Liver (tissue), 9 donors: Measurements from ENCODE around the gene DCLK2. TPM values are rescaled to one million over a fixed set of nuclear protein-coding genes. Genes with fewer than 3 reads are reported as not detected.
"Not testable (repeated sequence)": the region's sequence is repeated elsewhere in the genome, so short reads cannot be mapped to it uniquely, and the experiment has no call there.

Experiments used
- DNase-seq: peaks from one replicate; pipeline ENCODE4 v3.0.0-alpha.2; 2017; ENCODE audit warnings: low spot score
- H3K27ac ChIP-seq, 2 donors: one replicate each; pipeline ENCODE4 v1.7.0; 2013; ENCODE audit warnings: inconsistent platforms in 2 of 2, low read length in 2 of 2, control low read depth in 1 of 2, low read depth in 1 of 2, mild to moderate bottlenecking in 1 of 2
- H3K27me3 ChIP-seq, 4 donors: one replicate each; pipeline versions ENCODE4 v1.6.1 to v1.7.0; 2013; ENCODE audit warnings: low read length in 3 of 4, inconsistent platforms in 1 of 4, mild to moderate bottlenecking in 1 of 4, moderate library complexity in 1 of 4; ENCODE audit not compliant: control insufficient read depth in 4 of 4, insufficient read depth in 4 of 4
- H3K36me3 ChIP-seq, 4 donors: one replicate each; pipeline versions ENCODE4 v1.6.1 to v1.7.0; 2013; ENCODE audit warnings: low read length in 3 of 4, mild to moderate bottlenecking in 3 of 4, low read depth in 1 of 4, moderate library complexity in 1 of 4; ENCODE audit not compliant: control insufficient read depth in 4 of 4, insufficient read depth in 3 of 4
- H3K4me1 ChIP-seq, 4 donors: one replicate each; pipeline versions ENCODE4 v1.6.1 to v1.7.0; 2013; ENCODE audit warnings: low read length in 3 of 4, mild to moderate bottlenecking in 3 of 4, moderate library complexity in 1 of 4; ENCODE audit not compliant: control insufficient read depth in 4 of 4, insufficient read depth in 4 of 4
- H3K4me3 ChIP-seq, 3 donors: one replicate each; pipeline versions ENCODE4 v1.6.1 to v1.7.0; 2013; ENCODE audit warnings: low read length in 3 of 3, control low read depth in 1 of 3, low read depth in 1 of 3, mild to moderate bottlenecking in 1 of 3
- H3K9ac ChIP-seq, 2 donors: one replicate each; pipeline ENCODE4 v1.7.0; 2013; ENCODE audit warnings: low read length in 2 of 2, mild to moderate bottlenecking in 2 of 2, moderate library complexity in 2 of 2, control low read depth in 1 of 2, low read depth in 1 of 2
- H3K9me3 ChIP-seq, 4 donors: one replicate each; pipeline versions ENCODE4 v1.6.1 to v1.7.0; 2013; ENCODE audit warnings: low read length in 3 of 4; ENCODE audit not compliant: control insufficient read depth in 4 of 4
- EGR1 ChIP-seq, 2 donors: IDR thresholded peaks; 2 replicates each; pipeline ENCODE4 v1.6.1; 2016 to 2018; ENCODE audit warnings: antibody characterized with exemption in 2 of 2, low read depth in 2 of 2
- FOXA1 ChIP-seq: IDR thresholded peaks from 2 replicates; pipeline ENCODE4 v1.6.1; 2016; ENCODE audit warnings: antibody characterized with exemption
- FOXA2 ChIP-seq: IDR thresholded peaks from 2 replicates; pipeline ENCODE4 v1.6.1; 2016; ENCODE audit warnings: antibody characterized with exemption
- GABPA ChIP-seq, 2 donors: IDR thresholded peaks in 1 of 2; conservative IDR thresholded peaks in 1 of 2; 2 replicates each; pipeline ENCODE4 v1.6.1; 2016; ENCODE audit warnings: antibody characterized with exemption in 2 of 2, mild to moderate bottlenecking in 1 of 2, moderate library complexity in 1 of 2
- HNF4A ChIP-seq, 2 donors: conservative IDR thresholded peaks; 2 replicates each; pipeline ENCODE4 v1.6.1; 2016; ENCODE audit warnings: antibody characterized with exemption in 2 of 2, mild to moderate bottlenecking in 2 of 2
- HNF4G ChIP-seq: IDR thresholded peaks from 2 replicates; pipeline ENCODE4 v1.6.1; 2016; ENCODE audit warnings: antibody characterized with exemption
- JUND ChIP-seq, 2 donors: IDR thresholded peaks; 2 replicates each; pipeline ENCODE4 v1.6.1; 2016; ENCODE audit warnings: antibody characterized with exemption in 2 of 2
- NR2F2 ChIP-seq: IDR thresholded peaks from 2 replicates; pipeline ENCODE4 v1.6.1; 2016; ENCODE audit warnings: antibody characterized with exemption
- RAD21 ChIP-seq, 2 donors: IDR thresholded peaks; 2 replicates each; pipeline ENCODE4 v1.6.1; 2016; ENCODE audit warnings: antibody characterized with exemption in 2 of 2, mild to moderate bottlenecking in 2 of 2
- SP1 ChIP-seq: IDR thresholded peaks from 2 replicates; pipeline ENCODE4 v1.6.1; 2018; ENCODE audit warnings: antibody characterized with exemption, mild to moderate bottlenecking
- TAF1 ChIP-seq: conservative IDR thresholded peaks from 2 replicates; pipeline ENCODE4 v1.6.1; 2016; ENCODE audit warnings: antibody characterized with exemption, mild to moderate bottlenecking
- YY1 ChIP-seq: IDR thresholded peaks from 2 replicates; pipeline ENCODE4 v1.6.1; 2016; ENCODE audit warnings: antibody characterized with exemption, mild to moderate bottlenecking
- WGBS: extraction: QIAGEN DNeasy Blood & Tissue Kit; methylation state at CpG from one replicate; pipeline ENCODE4 v1.1.7; 2013; 5-methylcytosine and 5-hydroxymethylcytosine counted together
- polyA plus RNA-seq, 2 donors: library from polyadenylated mRNA; stranded (reverse) in 1 of 2; unstranded in 1 of 2; fragments of 200-250 nt in 1 of 2; fragments of >200 nt in 1 of 2; fragmentation: Nextera tagmentation in 1 of 2; extraction: Ambion mirVana in 1 of 2; gene quantifications; one replicate each; pipeline versions ENCODE4 v1.2.1 to v1.2.3, GENCODE V29; 2013 to 2015
- total RNA-seq, 2 donors: library from RNA; depleted of rRNA; stranded (reverse); fragments of >200 nt; gene quantifications; one replicate each; pipeline ENCODE4 v1.2.3, GENCODE V29; 2014
- TF ChIP-seq, protein P1 (sequence below): IDR thresholded peaks from 2 replicates; pipeline ENCODE4 v1.6.1; 2016; ENCODE audit warnings: antibody characterized with exemption
- TF ChIP-seq, protein P2 (sequence below): IDR thresholded peaks from 2 replicates; pipeline ENCODE4 v1.6.1; 2016; ENCODE audit warnings: antibody characterized with exemption
- TF ChIP-seq, protein P3 (sequence below): fragments of 150-350 bp; IDR thresholded peaks from 2 replicates; pipeline ENCODE4 v1.5.1; 2017; ENCODE audit warnings: improper control_type of control experiment, low read depth, low read length; ENCODE audit not compliant: missing input control
- TF ChIP-seq, protein P4 (sequence below): IDR thresholded peaks from 2 replicates; pipeline ENCODE4 v1.6.1; 2016; ENCODE audit warnings: antibody characterized with exemption, mild to moderate bottlenecking
- TF ChIP-seq, protein P5 (sequence below): IDR thresholded peaks from 2 replicates; pipeline ENCODE4 v1.6.1; 2016; ENCODE audit warnings: antibody characterized with exemption
- donor health status: healthy.
- donor health status: healthy.
- donor health status: healthy.
- donor health status: healthy.
- donor health status: healthy.

DCLK2 gene
- total and polyA plus RNA-seq, 4 donors, result 0.14 to 1.7 (median 0.50) TPM

DNA sequence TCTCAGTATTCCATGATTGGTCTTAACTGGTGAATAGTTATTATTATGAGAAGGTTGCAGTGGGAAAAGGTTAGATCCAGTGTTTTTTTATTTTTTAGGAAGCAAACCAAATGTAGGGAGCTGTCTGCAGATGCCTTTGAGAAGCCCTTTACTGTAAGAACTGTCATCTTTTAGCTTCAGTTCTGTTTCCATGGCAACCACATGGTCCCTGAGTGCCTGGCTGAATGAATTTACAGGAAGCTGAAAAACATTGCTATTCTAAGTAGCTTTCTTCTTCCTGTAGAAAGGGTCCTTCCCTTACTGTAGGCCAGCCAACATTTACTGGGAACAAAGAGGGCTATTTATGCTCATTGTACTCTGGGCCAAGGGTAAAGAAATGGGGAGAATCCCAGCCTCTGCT, 103.3 kb downstream of the DCLK2 start:
- no peak for DNase-seq
- Histone ChIP-seq H3K9ac (no peak overlapping the region), H3K27ac (no peak overlapping the region), H3K27me3 (no peaks in the 10 kb centered on the region), H3K36me3 (no peaks in the 10 kb centered on the region), H3K9me3 (no peaks in the 10 kb centered on the region), H3K4me1 (no peaks in the 10 kb centered on the region), H3K4me3 (no peak overlapping the region)
- no peak for TF ChIP-seq FOXA1
- TF ChIP-seq TAF1, result no peak
- TF ChIP-seq GABPA (IDR thresholded peaks at IDR 0.05 in 1 of 2, conservative IDR thresholded peaks at IDR 0.05 in 1 of 2), result no peak
- no peak for TF ChIP-seq HNF4A (conservative IDR thresholded peaks at IDR 0.05)
- TF ChIP-seq, protein P1, sequence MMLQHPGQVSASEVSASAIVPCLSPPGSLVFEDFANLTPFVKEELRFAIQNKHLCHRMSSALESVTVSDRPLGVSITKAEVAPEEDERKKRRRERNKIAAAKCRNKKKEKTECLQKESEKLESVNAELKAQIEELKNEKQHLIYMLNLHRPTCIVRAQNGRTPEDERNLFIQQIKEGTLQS, result no peak
- no peak for TF ChIP-seq NR2F2
- no peak for TF ChIP-seq RAD21 (IDR thresholded peaks at IDR 0.05)
- TF ChIP-seq, protein P2, sequence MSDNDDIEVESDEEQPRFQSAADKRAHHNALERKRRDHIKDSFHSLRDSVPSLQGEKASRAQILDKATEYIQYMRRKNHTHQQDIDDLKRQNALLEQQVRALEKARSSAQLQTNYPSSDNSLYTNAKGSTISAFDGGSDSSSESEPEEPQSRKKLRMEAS, result no peak
- TF ChIP-seq, protein P3, sequence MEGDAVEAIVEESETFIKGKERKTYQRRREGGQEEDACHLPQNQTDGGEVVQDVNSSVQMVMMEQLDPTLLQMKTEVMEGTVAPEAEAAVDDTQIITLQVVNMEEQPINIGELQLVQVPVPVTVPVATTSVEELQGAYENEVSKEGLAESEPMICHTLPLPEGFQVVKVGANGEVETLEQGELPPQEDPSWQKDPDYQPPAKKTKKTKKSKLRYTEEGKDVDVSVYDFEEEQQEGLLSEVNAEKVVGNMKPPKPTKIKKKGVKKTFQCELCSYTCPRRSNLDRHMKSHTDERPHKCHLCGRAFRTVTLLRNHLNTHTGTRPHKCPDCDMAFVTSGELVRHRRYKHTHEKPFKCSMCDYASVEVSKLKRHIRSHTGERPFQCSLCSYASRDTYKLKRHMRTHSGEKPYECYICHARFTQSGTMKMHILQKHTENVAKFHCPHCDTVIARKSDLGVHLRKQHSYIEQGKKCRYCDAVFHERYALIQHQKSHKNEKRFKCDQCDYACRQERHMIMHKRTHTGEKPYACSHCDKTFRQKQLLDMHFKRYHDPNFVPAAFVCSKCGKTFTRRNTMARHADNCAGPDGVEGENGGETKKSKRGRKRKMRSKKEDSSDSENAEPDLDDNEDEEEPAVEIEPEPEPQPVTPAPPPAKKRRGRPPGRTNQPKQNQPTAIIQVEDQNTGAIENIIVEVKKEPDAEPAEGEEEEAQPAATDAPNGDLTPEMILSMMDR, result no peak
- no peak for TF ChIP-seq JUND (IDR thresholded peaks at IDR 0.05)
- no peak for TF ChIP-seq YY1
- TF ChIP-seq, protein P4, sequence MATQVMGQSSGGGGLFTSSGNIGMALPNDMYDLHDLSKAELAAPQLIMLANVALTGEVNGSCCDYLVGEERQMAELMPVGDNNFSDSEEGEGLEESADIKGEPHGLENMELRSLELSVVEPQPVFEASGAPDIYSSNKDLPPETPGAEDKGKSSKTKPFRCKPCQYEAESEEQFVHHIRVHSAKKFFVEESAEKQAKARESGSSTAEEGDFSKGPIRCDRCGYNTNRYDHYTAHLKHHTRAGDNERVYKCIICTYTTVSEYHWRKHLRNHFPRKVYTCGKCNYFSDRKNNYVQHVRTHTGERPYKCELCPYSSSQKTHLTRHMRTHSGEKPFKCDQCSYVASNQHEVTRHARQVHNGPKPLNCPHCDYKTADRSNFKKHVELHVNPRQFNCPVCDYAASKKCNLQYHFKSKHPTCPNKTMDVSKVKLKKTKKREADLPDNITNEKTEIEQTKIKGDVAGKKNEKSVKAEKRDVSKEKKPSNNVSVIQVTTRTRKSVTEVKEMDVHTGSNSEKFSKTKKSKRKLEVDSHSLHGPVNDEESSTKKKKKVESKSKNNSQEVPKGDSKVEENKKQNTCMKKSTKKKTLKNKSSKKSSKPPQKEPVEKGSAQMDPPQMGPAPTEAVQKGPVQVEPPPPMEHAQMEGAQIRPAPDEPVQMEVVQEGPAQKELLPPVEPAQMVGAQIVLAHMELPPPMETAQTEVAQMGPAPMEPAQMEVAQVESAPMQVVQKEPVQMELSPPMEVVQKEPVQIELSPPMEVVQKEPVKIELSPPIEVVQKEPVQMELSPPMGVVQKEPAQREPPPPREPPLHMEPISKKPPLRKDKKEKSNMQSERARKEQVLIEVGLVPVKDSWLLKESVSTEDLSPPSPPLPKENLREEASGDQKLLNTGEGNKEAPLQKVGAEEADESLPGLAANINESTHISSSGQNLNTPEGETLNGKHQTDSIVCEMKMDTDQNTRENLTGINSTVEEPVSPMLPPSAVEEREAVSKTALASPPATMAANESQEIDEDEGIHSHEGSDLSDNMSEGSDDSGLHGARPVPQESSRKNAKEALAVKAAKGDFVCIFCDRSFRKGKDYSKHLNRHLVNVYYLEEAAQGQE, result no peak
- TF ChIP-seq SP1, result no peak

DNA sequence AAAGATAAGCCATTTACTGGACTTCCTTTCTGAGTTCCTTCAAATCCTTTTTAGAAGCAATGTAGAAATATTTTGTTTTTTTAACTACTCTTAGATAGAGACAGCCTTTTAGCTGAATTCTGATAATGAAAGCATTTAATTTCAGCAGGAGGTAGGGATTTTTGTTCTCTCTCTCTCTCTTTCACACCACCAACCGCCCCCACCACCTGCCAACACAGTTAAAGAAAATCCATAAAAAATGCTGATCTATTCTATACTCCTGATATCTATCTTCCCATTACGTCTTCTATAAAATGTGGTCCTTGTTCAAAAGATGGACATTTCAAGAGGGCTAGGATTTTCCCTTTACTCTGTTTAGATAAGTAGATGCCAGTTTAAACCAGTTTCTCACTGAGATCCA, 104.5 kb downstream of the DCLK2 start:
- no peak for TF ChIP-seq YY1
- no peak for TF ChIP-seq HNF4A (conservative IDR thresholded peaks at IDR 0.05)
- TF ChIP-seq HNF4G, result no peak
- no peak for TF ChIP-seq NR2F2
- no peak for TF ChIP-seq GABPA (IDR thresholded peaks at IDR 0.05 in 1 of 2, conservative IDR thresholded peaks at IDR 0.05 in 1 of 2)
- no peak for TF ChIP-seq TAF1
- TF ChIP-seq, protein P5, sequence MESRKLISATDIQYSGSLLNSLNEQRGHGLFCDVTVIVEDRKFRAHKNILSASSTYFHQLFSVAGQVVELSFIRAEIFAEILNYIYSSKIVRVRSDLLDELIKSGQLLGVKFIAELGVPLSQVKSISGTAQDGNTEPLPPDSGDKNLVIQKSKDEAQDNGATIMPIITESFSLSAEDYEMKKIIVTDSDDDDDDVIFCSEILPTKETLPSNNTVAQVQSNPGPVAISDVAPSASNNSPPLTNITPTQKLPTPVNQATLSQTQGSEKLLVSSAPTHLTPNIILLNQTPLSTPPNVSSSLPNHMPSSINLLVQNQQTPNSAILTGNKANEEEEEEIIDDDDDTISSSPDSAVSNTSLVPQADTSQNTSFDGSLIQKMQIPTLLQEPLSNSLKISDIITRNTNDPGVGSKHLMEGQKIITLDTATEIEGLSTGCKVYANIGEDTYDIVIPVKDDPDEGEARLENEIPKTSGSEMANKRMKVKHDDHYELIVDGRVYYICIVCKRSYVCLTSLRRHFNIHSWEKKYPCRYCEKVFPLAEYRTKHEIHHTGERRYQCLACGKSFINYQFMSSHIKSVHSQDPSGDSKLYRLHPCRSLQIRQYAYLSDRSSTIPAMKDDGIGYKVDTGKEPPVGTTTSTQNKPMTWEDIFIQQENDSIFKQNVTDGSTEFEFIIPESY, result no peak
- no peak for TF ChIP-seq RAD21 (IDR thresholded peaks at IDR 0.05)
- no peak for TF ChIP-seq FOXA2
- TF ChIP-seq EGR1 (IDR thresholded peaks at IDR 0.05; ENCODE audit: low read depth in 2 of 2), result no peak
- Histone ChIP-seq H3K36me3 (no peaks in the 10 kb centered on the region), H3K4me1 (no peaks in the 10 kb centered on the region), H3K9ac (no peak overlapping the region), H3K27me3 (no peaks in the 10 kb centered on the region), H3K27ac (no peak overlapping the region), H3K9me3 (no peaks in the 10 kb centered on the region), H3K4me3 (no peak overlapping the region)
- 71% methylated on average over 2 of the region's 2 CpGs for WGBS
- DNase-seq, result no peak

DNA sequence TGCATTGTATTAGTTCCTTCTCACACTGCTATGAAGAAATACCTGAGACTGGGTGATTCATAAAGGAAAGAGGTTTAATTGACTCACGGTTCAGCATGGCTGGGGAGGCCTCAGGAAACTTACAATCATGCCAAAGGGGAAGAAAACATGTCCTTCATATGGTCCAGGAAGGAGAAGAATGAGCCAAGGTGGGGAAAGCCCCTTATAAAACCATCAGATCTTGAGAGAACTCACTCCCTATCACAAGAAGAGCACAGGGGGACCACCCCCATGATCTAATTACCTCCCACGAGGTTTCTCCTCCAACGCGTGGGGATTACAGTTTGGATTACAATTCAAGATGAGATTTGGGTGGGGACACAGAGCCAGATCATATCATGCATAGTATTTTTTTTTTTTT, 106.8 kb downstream of the DCLK2 start:
- H3K9ac ChIP-seq, H3K4me3 ChIP-seq, DNase-seq, H3K27ac ChIP-seq, H3K9me3 ChIP-seq, H3K36me3 ChIP-seq, H3K27me3 ChIP-seq, H3K4me1 ChIP-seq: not testable (repeated sequence)
- WGBS, result 85% methylated on average over 4 of the region's 4 CpGs
